ENCODE results near the gene IPO9.

Gene IPO9

GRCh38 chr1:201893431-201893830 is 64.5 kb downstream of the IPO9 start:
- TF ChIP-seq EZH2 (IDR thresholded peaks at IDR 0.05; ENCODE audit: borderline replicate concordance, low read depth, low read length, severe bottlenecking) = no peak
- no peak for TF ChIP-seq CTCF (IDR thresholded peaks at IDR 0.05; ENCODE audit: borderline replicate concordance, extremely low read depth, low read length, poor library complexity, severe bottlenecking)
- ATAC-seq (ENCODE audit: insufficient read depth, low read depth) (no peak), DNase-seq (no peak)
- H3K79me2 ChIP-seq (ENCODE audit: insufficient read depth, low read length) = no peaks in the 10 kb centered on the region
- H3K4me1 ChIP-seq (ENCODE audit: insufficient read depth, low read length) = peaks cover 7% of the 10 kb centered on the region
- H3K9ac ChIP-seq (ENCODE audit: low read depth, low read length) = no peak overlapping the region
- H4K20me1 ChIP-seq (ENCODE audit: insufficient read depth, low read length) = peaks cover 3% of the 10 kb centered on the region; the same call in 1 of the 2 replicates
- no peak overlapping the region for H2AFZ ChIP-seq (ENCODE audit: low read depth, low read length)
- H3K4me2 ChIP-seq (ENCODE audit: insufficient read depth, low read length) = no peak overlapping the region
- H3K36me3 ChIP-seq (ENCODE audit: insufficient read depth, low read length) = no peaks in the 10 kb centered on the region
- no peaks in the 10 kb centered on the region for H3K9me3 ChIP-seq (ENCODE audit: insufficient read depth, low read length, severe bottlenecking)
- no peak overlapping the region for H3K27ac ChIP-seq (ENCODE audit: low read length)
- H3K27me3 ChIP-seq (ENCODE audit: insufficient read depth, low read length, poor library complexity) = peaks cover 6% of the 10 kb centered on the region
- no peak overlapping the region for H3K4me3 ChIP-seq (ENCODE audit: low read depth in 1 of 2, low read length in 2 of 2)

GRCh38 chr1:201894343-201895119 is 65.6 kb downstream of the IPO9 start:
- TF ChIP-seq EZH2 (IDR thresholded peaks at IDR 0.05; ENCODE audit: borderline replicate concordance, low read depth, low read length, severe bottlenecking) (no peak), CTCF (IDR thresholded peaks at IDR 0.05; ENCODE audit: borderline replicate concordance, extremely low read depth, low read length, poor library complexity, severe bottlenecking) (no peak)
- H4K20me1 ChIP-seq (ENCODE audit: insufficient read depth, low read length) = peaks cover 3% of the 10 kb centered on the region; the same call in 1 of the 2 replicates
- DNase-seq (peak; percentile 19), ATAC-seq (ENCODE audit: insufficient read depth, low read depth) (no peak)
- peaks cover 6% of the 10 kb centered on the region for H3K27me3 ChIP-seq (ENCODE audit: insufficient read depth, low read length, poor library complexity)
- no peak overlapping the region for H3K4me3 ChIP-seq (ENCODE audit: low read depth in 1 of 2, low read length in 2 of 2)
- H3K79me2 ChIP-seq (ENCODE audit: insufficient read depth, low read length) = no peaks in the 10 kb centered on the region
- no peak overlapping the region for H3K9ac ChIP-seq (ENCODE audit: low read depth, low read length)
- H3K27ac ChIP-seq (ENCODE audit: low read length) = no peak overlapping the region
- H3K4me1 ChIP-seq (ENCODE audit: insufficient read depth, low read length) = peaks cover 7% of the 10 kb centered on the region
- H2AFZ ChIP-seq (ENCODE audit: low read depth, low read length) = no peak overlapping the region
- no peak overlapping the region for H3K4me2 ChIP-seq (ENCODE audit: insufficient read depth, low read length)
- no peaks in the 10 kb centered on the region for H3K9me3 ChIP-seq (ENCODE audit: insufficient read depth, low read length, severe bottlenecking)
- no peaks in the 10 kb centered on the region for H3K36me3 ChIP-seq (ENCODE audit: insufficient read depth, low read length)

GRCh38 chr1:201895120-201895665 is 66.2 kb downstream of the IPO9 start:
- Histone ChIP-seq H4K20me1 (ENCODE audit: insufficient read depth, low read length) (peaks cover 3% of the 10 kb centered on the region; the same call in 1 of the 2 replicates), H3K4me1 (ENCODE audit: insufficient read depth, low read length) (peaks cover 7% of the 10 kb centered on the region), H3K9ac (ENCODE audit: low read depth, low read length) (no peak overlapping the region), H3K27ac (ENCODE audit: low read length) (no peak overlapping the region), H3K4me2 (ENCODE audit: insufficient read depth, low read length) (no peak overlapping the region), H3K36me3 (ENCODE audit: insufficient read depth, low read length) (no peaks in the 10 kb centered on the region), H3K9me3 (ENCODE audit: insufficient read depth, low read length, severe bottlenecking) (no peaks in the 10 kb centered on the region), H3K27me3 (ENCODE audit: insufficient read depth, low read length, poor library complexity) (peaks cover 6% of the 10 kb centered on the region), H2AFZ (ENCODE audit: low read depth, low read length) (no peak overlapping the region), H3K79me2 (ENCODE audit: insufficient read depth, low read length) (no peaks in the 10 kb centered on the region), H3K4me3 (ENCODE audit: low read depth in 1 of 2, low read length in 2 of 2) (no peak overlapping the region)
- DNase-seq = no peak
- no peak for ATAC-seq (ENCODE audit: insufficient read depth, low read depth)
- TF ChIP-seq CTCF (IDR thresholded peaks at IDR 0.05; ENCODE audit: borderline replicate concordance, extremely low read depth, low read length, poor library complexity, severe bottlenecking) = no peak
- TF ChIP-seq EZH2 (IDR thresholded peaks at IDR 0.05; ENCODE audit: borderline replicate concordance, low read depth, low read length, severe bottlenecking) = no peak

Data from DND-41 (cell line).